NCI-H1048 (cell line): ENCODE results near the gene PPM1N.
A peak's percentile ranks its signal among the peaks of the same experiment; 100 is the strongest.

Experiments
- DNase-seq: peaks from one replicate; lab custom pipeline; 2025; lab: John Stamatoyannopoulos, UW

The PPM1N gene

GRCh38 chr19:45471111-45471930 is 26.9 kb upstream of the PPM1N start:
- no peak for DNase-seq

GRCh38 chr19:45471931-45472562 is 26.2 kb upstream of the PPM1N start:
- DNase-seq: no peak

GRCh38 chr19:45472563-45473366 is 25.5 kb upstream of the PPM1N start:
- DNase-seq: no peak

GRCh38 chr19:45473367-45473681 is 24.9 kb upstream of the PPM1N start:
- DNase-seq: no peak

- no peak for DNase-seq
These were observed 24.3 kb upstream of the PPM1N start for GRCh38 chr19:45473682-45474605.

GRCh38 chr19:45474606-45475521 is 23.4 kb upstream of the PPM1N start:
- DNase-seq: no peak

GRCh38 chr19:45475537-45476291 is 22.5 kb upstream of the PPM1N start:
- DNase-seq: no peak

- DNase-seq: no peak
These were observed 21.9 kb upstream of the PPM1N start for GRCh38 chr19:45476304-45476703.

- DNase-seq: no peak
These were observed 21.1 kb upstream of the PPM1N start for GRCh38 chr19:45477186-45477585.

- no peak for DNase-seq
These were observed 20.4 kb upstream of the PPM1N start for GRCh38 chr19:45477713-45478453.

GRCh38 chr19:45478454-45479238 is 19.6 kb upstream of the PPM1N start:
- DNase-seq: peak; percentile 39

- DNase-seq: no peak
These were observed 15.2 kb upstream of the PPM1N start for GRCh38 chr19:45483033-45483432.

- DNase-seq: no peak
These were observed 13.8 kb upstream of the PPM1N start for GRCh38 chr19:45484273-45484945.

GRCh38 chr19:45485305-45486077 is 12.8 kb upstream of the PPM1N start:
- DNase-seq: peak; percentile 87

- DNase-seq: no peak
These were observed 9.5 kb upstream of the PPM1N start for GRCh38 chr19:45488708-45489107.

GRCh38 chr19:45489216-45489855 is 8.9 kb upstream of the PPM1N start:
- no peak for DNase-seq
